ENCODE data around the gene KIF2C. TPM values are rescaled to one million over a fixed set of nuclear protein-coding genes. Genes with fewer than 3 reads are reported as not detected.

Gene KIF2C
- 1 to 10 TPM; 2.1 to 5.0 (median 3.9) TPM for total RNA-seq

GRCh38 chr1:44739307-44740178 lies at the start of gene KIF2C:
Gene KIF2C (plus strand): TSS chr1:44739837. CDS start chr1:44739933, 96 bp downstream.
- Histone ChIP-seq H3K4me3 (peak within 1 kb of the TSS; percentile 62), H3K27me3 (no peaks in the 10 kb centered on the region), H3K4me1 (peaks cover 8% of the 10 kb centered on the region), H3K9me3 (no peaks in the 10 kb centered on the region), H3K27ac (peak within 1 kb of the TSS; percentile 87), H3K36me3 (no peaks in the 10 kb centered on the region)
- 1% methylated on average over 53 of the region's 57 CpGs for WGBS
- peak; percentile 97 to 98 for DNase-seq (ENCODE audit: low spot score in 2 of 2)
- TF ChIP-seq EP300 (IDR thresholded peaks at IDR 0.05) (no peak), POLR2A (IDR thresholded peaks at IDR 0.05) (peak in 1 of 2 donors; percentile 71), POLR2AphosphoS5 (IDR thresholded peaks at IDR 0.05) (peak; percentile 28 to 68 (median 30)), CTCF (IDR thresholded peaks at IDR 0.05) (no peak)

- TF ChIP-seq POLR2AphosphoS5 (IDR thresholded peaks at IDR 0.05) (no peak), CTCF (IDR thresholded peaks at IDR 0.05) (no peak), EP300 (IDR thresholded peaks at IDR 0.05) (no peak), POLR2A (IDR thresholded peaks at IDR 0.05) (no peak)
- no peaks in the 10 kb centered on the region for H3K9me3 ChIP-seq
- no peaks in the 10 kb centered on the region for H3K27me3 ChIP-seq
- no peaks in the 10 kb centered on the region for H3K4me1 ChIP-seq
- H3K4me3 ChIP-seq, result no peak overlapping the region
- no peaks in the 10 kb centered on the region for H3K36me3 ChIP-seq
- no peak overlapping the region for H3K27ac ChIP-seq
- DNase-seq (ENCODE audit: low spot score in 2 of 2), result no peak
- 87% methylated on average over 2 of the region's 2 CpGs for WGBS
These were observed 46.5 kb upstream of the KIF2C start for GRCh38 chr1:44693159-44693558.

GRCh38 chr1:44693900-44694299 lies 45.7 kb upstream of the KIF2C start:
- H3K27me3 ChIP-seq, result no peaks in the 10 kb centered on the region
- over 99% methylated on average over 3 of the region's 3 CpGs for WGBS
- H3K27ac ChIP-seq, result no peak overlapping the region
- no peak overlapping the region for H3K4me3 ChIP-seq
- H3K9me3 ChIP-seq, result no peaks in the 10 kb centered on the region
- no peak for DNase-seq (ENCODE audit: low spot score in 2 of 2)
- no peaks in the 10 kb centered on the region for H3K36me3 ChIP-seq
- H3K4me1 ChIP-seq, result no peaks in the 10 kb centered on the region
- TF ChIP-seq POLR2AphosphoS5 (IDR thresholded peaks at IDR 0.05), result no peak
- TF ChIP-seq CTCF (IDR thresholded peaks at IDR 0.05), result no peak
- no peak for TF ChIP-seq EP300 (IDR thresholded peaks at IDR 0.05)
- no peak for TF ChIP-seq POLR2A (IDR thresholded peaks at IDR 0.05)

- 93% methylated on average over 7 of the region's 7 CpGs for WGBS
- no peak overlapping the region for H3K27ac ChIP-seq
- no peak for TF ChIP-seq CTCF (IDR thresholded peaks at IDR 0.05)
- no peak for TF ChIP-seq EP300 (IDR thresholded peaks at IDR 0.05)
- TF ChIP-seq POLR2AphosphoS5 (IDR thresholded peaks at IDR 0.05), result no peak
- TF ChIP-seq POLR2A (IDR thresholded peaks at IDR 0.05), result no peak
- H3K4me3 ChIP-seq, result no peak overlapping the region
- no peaks in the 10 kb centered on the region for H3K27me3 ChIP-seq
- no peak for DNase-seq (ENCODE audit: low spot score in 2 of 2)
- no peaks in the 10 kb centered on the region for H3K4me1 ChIP-seq
- H3K9me3 ChIP-seq, result no peaks in the 10 kb centered on the region
- no peaks in the 10 kb centered on the region for H3K36me3 ChIP-seq
These were observed 44.7 kb upstream of the KIF2C start for GRCh38 chr1:44694863-44695478.

- Histone ChIP-seq H3K27me3 (no peaks in the 10 kb centered on the region), H3K4me1 (no peaks in the 10 kb centered on the region), H3K4me3 (no peak overlapping the region), H3K36me3 (no peaks in the 10 kb centered on the region), H3K27ac (no peak overlapping the region), H3K9me3 (no peaks in the 10 kb centered on the region)
- no peak for DNase-seq (ENCODE audit: low spot score in 2 of 2)
- no peak for TF ChIP-seq POLR2A (IDR thresholded peaks at IDR 0.05)
- TF ChIP-seq POLR2AphosphoS5 (IDR thresholded peaks at IDR 0.05), result no peak
- no peak for TF ChIP-seq CTCF (IDR thresholded peaks at IDR 0.05)
- no peak for TF ChIP-seq EP300 (IDR thresholded peaks at IDR 0.05)
- 94% methylated on average over 4 of the region's 4 CpGs for WGBS
These were observed 44.0 kb upstream of the KIF2C start for GRCh38 chr1:44695671-44696070.

Data from suprapubic skin (tissue), 4 donors.